ENCODE measurements around the gene SORCS1.
"Not testable (repeated sequence)": the region's sequence is repeated elsewhere in the genome, so short reads cannot be mapped to it uniquely, and the experiment has no call there.

SORCS1 gene

DNA sequence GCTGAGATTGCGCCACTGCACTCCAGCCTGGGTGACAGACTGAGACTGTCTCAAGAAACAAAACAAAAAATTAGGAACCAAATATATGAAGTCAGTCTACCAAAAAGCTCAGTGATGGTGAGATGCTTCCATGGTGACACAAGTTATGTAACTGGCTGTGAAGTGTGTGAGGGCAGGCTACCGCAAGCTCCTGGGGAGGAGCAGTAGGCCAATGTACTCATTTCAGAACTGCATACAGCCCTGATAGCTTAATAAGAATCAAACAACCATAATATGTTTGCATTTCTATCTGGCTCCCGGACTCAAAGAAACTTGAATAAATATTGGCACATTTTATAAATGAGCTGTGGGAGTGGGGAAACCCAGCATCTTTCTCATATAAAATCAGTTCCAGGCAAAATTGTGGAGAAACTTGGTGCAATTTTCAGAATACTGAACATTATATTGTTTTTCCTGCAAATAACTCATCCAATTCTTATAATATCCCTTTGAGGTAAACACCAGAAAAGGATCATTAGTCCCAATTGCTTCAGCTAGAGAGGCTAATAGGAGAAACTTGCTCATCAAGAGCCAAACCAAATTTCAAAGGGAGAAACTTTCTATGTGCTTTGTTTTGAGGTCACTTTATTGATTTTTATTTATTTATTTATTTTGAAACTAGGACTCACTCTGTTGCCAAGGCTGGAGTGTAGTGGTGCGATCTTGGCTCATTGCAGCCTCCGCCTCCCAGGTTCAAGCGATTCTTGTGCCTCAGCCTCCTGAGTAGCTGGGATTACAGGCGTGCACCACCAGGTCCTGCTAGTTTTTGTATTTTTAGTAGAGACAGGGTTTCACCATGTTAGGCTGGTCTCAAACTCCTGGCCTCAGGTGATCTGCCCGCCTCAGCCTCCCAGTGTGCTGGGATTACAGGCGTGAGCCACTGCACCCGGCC lies 127.0 kb downstream of the SORCS1 start:
- no peak for DNase-seq

DNA sequence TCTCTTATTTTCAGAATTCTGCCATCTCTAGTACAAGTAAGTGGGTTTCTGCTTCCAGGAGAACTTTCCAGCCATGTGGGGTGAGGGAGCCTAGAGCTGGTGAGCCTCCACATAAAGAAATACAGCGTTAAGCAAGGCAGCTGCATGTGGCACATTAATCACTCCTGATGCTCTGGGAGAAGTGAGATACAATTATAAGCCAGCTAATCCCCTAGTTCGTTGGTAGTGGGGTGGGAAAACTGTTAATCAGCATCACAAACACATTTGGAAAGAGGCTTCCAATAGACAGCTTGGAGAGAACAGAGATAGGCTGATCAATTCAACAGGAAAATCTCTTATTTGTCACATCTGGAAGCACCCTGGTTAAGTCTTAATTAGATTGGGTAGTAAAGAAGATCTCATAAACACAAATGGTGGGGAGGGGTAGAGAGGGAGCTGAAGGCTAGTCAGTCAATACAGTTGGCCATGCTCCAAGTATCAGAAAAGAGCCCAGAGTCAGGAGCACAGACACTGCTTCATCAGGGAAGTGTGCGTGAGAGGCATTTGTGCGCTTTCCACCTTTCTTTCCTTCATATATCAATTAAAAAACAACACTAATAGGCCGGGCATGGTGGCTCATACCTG lies 130.6 kb downstream of the SORCS1 start:
- DNase-seq = no peak

DNA sequence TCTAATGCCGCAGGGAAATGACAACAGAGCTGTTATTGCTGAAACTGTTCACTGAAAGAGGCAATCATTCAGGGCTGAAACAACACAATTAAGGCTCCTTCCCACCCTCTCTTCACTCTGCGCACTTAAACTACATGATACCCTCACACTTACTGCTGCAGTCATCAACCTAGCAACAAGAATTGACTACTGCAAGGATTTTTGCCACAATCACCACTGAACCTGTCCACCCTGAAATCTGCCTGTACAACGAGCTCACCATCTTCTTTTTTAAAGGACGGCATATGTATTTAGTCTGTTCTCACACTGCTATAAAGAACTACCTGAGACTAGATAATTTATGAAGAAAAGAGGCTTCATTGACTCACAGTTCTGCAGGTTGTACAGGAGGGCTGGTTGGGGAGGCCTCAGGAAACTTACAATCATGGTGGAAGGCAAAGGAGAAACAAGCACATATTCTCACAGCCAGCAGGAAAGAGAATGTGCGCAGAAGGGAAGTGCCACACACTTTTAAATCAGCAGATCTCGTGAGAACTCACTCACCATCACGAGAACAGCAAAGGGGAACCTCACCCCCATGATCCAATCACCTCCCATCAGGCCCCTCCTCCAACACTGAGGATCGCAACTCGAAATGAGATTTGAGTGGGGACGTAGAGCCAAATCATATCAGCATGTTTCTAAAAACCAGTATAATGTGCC lies 131.7 kb downstream of the SORCS1 start:
- no peak for DNase-seq

DNA sequence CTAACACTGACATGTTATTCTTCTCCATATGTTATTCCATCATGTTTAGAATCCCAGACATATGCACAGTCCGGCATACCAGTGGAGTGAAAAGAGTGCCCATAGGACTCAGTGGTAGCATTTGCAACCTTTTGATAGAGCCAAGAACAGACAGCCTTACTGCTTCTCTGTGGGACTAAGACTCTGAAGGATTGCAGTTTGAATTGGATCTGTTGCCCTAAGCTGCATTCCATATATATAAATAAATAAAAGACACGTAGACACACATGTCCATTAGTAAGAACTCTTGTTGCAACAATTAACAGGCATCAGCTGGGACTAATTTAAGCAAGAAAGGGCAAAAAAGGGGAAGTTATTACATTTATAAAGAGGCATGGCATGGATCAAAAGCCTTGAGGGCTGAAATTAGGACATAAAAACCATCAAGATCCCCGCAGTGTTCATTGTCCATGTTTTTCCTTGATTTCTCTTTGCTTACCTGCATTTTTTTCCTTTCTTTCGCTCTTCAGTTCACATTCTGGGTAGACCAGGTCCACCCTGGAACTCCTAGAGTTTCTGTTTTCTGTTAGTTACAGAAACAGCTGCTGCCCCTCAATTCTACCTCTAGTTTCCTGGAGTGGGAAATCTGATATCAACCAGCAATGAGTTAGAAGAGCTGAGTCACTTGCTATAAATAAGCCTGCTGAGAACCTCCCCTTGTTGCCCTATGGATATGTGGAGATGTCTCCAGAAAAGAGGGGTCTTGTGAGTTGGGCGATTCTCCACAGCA lies 132.4 kb downstream of the SORCS1 start:
- no peak for DNase-seq

DNA sequence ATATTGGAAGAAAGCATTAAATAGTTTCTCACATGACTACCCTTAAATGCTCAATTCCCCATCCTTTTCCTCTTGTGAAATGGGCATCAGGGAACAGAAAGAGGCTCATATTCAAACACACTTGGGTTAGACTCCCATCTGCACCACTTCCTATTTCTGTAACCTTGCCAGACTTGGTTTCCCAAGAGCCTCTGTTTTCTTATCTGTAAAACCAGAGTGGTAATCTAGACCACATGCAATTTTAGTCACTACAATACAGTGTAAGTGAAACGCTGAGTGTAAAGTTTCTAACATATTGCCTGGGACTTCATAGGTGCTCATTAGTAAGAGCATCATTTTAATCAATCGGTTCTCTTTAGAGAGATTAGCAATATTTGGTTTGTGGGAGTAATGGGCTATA lies 136.3 kb downstream of the SORCS1 start:
- no peak for DNase-seq

DNA sequence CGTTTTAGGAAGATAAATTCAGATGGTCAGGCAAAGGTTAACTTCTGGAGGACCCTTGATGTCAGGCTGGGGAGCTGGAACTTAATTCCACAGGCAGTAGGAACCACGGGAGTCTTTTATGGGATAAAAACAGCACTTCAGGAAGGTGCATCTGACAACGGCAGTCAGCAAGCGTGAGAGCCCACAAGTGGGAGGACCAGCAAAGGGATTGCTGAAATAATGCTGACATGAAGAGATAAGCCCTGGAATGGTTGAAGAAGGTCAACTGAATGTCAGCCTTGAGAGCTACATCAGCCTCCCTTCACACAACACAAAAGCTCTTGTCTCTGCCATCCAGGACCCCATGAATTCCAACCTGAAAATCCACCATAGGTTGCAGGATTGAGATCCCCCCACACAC lies 138.8 kb downstream of the SORCS1 start:
- DNase-seq = no peak

DNA sequence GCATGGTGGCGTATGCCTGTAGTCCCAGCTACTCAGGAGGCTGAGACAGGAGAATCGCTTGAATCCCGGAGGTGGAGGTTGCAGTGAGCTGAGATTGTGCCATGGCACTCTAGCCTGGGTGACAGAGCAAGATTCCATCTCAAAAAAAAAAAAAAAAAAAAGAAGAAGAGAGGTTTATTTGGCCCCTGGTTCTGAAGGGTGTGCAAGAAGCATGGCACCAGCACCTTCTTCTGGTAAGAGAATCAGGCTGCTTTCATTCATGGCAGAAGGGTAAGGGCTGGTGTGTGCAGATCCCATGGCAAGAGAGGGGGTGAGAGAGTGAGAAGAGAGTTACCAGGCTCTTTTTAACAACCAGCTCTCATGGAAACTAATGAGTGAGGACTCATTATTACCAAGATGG lies 140.5 kb downstream of the SORCS1 start:
- DNase-seq = not testable (repeated sequence)

DNA sequence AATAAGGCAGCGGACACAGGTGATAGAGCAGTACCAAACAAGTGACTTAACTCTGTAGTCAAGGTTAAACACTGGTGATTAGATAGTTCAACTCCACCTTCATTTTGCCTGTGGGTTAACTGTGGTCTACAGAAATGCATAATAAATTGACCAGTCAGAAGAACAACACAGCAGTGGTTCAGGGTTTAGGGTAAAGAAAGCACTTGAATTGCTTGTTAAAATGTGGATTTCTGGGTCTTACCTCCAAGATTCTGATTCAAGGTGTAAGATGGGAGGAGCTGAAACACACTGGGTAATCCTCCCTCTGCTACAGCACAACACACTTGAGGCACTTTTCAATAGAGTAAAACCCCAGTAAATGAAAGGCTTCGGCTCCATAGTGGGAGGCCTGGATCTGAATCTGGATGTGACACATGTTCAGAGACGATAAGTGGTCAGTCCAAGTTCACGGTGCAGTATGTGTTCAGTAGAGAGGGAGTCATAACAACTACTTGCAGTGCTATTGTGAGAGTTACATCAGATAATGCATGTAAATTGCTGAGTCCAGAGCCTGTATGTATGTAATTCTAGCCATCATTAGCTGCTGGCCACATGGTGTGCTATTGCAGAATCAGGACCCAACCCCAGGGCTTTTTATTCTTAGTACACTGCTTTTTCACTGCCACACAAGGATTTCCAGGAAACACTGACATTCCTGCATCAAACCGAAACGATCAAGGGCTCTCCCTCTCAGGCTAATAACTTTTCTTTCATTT lies 141.7 kb downstream of the SORCS1 start:
- DNase-seq = no peak

DNA sequence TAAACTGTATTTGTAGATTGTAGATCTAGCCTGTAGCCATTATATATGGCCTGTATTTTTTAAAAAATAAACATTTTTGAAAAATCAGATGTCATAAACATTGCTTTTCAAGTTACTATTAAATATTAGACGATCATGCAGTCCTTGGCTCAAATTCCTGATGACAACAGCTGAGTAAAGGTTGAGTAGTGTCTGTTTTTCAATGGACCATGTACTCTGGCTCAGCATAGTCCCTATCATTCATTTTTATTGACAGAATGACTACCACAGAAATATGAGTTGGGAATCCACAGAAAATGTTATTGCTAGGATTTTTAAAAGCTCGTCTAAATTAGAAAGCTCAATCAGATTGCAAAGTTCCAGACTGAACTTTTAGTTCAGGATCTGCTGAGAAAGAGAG lies 145.4 kb downstream of the SORCS1 start:
- DNase-seq = no peak

DNA sequence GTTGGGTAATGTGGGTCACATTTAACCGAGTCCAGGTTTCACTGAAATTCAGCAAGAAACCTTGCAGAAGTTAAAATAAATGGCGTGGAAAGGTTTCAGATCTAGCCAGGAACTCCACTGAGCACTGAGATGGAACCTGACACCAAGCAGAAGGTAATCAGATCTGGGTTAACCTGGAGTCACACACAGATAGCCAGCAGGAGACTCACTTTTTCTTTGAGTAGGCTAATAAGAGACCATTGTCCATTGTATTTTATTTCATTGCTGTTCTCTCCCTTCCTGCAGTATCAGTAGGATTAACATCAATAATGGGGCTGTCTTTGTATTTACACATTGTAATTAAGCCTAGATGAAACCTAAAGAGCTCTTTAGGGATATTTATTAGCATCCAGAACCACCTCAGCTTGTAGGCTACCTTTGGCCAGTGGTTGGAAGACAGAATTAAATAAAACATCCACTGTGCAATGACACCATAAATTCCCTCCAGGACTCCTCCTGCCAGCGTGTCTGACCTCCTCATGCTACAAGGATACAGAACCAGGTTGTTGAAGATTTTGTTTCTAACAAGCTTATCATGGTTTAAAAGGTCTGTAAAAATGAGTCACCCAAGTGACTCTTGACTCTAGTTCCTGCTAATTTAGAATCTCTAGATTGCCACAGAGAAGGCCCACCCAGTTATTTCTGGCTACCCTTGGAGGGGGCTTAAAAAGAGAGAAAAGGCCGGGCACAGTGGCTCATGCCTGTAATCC lies 151.1 kb downstream of the SORCS1 start:
- DNase-seq = no peak

DNA sequence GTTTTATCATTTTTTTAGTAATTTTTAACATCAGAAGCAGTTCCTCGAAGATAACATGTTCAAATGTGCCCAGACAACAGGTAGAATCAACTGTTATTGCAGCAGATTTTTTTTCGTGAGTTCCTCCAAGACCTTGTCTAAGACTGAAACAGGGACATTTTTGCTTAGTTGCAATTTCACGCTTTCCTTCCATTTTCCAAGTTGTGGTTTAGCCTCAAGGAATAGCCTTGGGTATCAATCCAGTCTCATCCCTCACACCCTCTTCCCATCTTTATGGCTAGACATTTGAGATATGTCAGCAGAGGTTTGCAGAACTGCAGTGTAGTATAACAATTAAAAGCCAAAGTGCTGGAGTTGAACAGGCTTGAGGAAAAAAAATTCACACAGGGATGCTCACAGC lies 152.5 kb downstream of the SORCS1 start:
- no peak for DNase-seq

DNA sequence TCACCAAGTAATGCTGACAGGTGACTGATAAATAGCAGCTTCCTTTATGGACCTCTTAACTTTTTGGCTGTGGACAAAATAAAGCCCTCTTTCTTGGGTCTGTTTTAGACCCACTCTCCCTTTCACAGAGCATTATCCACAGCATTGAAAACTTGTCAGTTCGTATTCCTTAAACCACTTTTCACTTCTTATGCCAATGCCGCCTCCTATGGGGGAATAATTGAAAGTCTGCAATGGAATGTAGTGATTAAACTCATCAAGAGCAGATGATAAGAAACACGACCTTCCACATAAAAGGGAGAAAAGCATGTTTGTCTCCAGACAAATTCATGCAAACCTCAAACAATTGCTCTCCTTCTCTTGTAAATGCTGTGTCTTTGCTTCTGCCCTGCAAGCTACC lies 153.4 kb downstream of the SORCS1 start:
- DNase-seq = no peak

DNA sequence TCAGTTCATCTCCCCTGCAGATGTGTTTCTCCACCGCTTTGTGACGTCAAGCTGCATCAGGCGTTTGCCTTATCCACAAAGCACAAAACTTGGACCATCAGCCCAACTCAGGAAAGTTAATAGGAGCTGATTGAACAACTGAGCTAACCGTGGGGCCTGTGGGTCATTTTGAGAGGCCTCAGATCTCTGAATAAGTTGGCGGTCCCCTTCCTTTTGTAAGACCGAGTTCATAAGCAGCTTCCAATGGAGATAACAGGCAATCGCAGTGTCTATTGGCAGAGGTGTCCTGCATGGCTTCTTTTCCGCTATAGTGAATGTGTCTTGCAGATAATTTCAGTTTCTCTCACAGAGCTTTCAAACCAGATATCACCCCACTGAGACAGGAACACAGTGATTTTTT lies 154.0 kb downstream of the SORCS1 start:
- DNase-seq = no peak

DNA sequence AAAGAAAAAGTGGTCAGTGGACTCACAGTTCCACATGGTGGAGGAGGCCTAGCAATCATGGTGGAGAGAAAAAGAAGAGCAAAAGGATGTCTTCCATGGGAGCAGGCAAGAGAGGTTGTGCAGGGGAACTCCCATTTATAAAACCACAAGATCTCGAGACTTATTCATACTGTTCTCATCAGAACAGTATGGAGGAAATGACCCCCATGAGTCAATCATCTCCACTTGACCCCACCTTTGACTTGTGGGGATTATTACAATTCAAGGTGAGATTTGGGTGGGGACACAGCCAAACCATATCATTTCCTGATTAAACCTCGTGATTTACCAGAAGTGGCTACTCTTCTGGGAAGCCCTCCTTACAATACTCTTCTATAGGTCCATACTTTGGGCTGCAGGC lies 160.1 kb downstream of the SORCS1 start:
- DNase-seq = no peak

DNA sequence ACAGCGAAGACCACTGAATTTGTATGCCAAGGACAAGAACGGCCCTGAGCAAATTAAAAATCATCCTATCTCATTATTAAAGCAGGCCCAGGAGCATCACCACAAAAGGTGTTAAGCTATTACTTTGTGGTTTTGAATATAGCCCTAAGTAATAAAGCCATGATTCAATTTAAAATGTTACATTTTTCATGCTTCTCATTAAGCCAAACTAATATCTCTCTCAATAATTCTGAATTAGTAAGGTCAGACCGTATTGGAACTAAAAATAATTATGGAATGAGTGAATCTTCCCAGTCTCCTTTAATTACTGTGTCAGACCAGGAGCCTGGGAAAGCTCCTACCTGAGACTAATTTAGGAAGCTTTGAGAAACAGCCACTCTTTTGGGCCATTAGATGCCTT lies 162.4 kb downstream of the SORCS1 start:
- no peak for DNase-seq

DNA sequence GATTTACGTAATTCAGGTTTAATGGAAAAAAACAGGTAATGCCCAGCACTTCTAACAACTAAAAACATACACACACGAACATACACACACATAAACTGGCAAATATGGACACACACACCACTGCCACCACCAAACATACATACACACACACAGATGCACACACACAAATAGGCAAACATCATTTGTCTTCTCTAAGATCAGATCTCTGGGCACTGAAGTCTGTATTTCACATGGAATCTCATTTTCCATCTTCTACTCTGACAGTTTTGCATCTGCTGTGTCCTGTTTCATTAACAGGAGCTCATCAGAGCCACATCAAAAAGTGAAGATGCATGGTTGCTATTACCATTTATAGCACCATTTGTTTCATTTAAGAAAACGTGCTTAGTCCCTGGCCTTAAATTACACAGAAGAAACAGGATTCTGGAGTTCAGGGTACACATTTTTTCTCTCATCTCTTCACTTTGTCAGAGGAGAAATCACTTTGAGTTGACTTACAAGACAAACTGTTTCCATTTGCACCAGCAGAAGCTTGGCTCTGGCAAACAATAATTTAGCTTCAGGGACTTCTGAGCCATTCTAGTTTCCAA lies 165.3 kb downstream of the SORCS1 start:
- DNase-seq = no peak

DNA sequence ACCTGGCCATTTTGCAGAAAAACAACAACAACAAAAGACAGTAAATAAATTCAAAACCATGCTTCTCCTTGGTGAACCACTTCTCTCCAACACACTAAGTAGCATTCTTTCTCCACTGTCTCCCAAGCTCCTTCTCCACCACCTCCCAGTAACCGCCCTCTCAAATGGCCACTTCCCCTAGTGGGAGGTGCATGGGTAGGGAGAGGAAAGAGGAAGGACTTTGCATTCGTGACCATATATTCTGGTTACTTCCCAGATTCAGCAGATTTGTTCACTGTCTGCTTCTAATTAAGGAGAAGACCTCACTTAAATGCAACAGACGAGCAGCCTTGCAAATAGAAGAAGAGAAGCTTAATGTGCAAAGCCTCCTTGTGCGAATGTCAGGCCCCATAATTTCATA lies 166.8 kb downstream of the SORCS1 start:
- DNase-seq = no peak

DNA sequence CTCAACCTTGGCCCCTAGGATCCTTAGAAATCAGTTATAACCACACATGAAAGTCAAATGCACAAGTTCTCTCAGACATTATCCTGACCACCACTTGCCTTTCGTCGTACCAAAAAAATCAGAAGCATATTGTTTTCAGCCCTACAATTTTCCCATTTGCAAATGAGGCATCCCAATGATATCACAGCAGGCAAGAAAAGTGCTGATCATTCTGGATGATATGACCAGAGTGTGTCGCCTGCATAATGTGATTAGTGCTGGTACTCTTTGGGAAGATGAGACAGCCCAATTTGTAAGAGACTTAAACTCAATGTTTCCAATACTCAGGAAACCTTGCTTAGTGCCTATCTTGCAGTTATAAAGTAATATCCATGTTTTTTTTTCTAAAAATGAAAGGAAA lies 168.0 kb downstream of the SORCS1 start:
- DNase-seq = no peak

DNA sequence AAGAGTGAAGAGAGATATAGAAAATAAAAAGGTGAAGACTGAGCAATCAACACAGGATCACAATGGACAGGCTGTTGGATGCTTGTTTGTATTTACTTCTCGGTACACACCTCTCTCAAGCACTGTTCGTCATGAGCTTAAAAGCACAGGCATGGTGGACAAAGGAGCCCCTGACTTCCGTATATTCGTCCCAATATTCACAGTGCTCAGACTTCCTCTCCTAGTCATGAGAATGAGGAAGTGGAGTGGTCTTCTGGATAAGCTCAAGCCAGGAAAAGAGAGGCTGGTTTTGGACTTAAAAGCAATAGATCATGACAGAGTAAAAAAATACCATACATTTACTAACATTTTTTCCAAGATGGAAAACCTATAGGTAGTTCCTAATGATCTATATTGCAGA lies 172.5 kb downstream of the SORCS1 start:
- DNase-seq = no peak

DNA sequence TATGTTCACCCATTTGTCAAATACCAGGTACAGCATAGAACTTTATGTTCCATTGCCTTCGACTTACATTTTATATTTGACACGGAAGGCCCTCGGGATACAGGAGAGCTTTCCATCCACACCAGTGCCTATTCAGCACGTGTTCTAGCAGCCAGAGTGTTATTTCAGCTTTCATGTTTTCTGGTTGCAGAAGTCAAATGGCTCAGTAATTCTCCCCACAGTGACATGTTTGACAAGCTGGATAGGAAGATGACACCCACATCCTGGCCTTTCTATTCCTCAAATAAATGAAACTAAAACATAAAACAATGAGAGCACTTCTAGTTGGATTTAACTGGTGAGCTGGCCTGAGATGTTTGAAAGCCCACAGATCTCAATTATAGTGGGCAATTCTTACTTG lies 173.4 kb downstream of the SORCS1 start:
- no peak for DNase-seq

DNA sequence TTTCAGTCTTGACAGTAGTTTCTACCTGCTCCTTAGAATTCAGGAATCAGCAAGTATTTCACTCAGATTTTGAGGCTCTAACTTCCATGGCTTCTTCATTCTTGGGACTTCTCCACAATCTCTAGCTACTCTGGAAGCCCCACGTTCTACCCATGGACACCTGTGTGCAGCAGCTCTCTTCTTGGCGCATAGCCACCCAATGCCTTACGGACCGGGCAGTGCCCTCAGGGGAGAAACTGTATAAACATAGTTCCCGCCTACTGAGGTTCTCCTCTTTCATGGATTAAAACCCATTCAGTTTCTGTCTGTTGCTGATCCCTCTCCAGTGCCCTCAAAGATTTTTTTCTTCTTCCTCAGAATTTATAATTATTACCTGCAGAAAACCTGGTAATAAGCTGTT lies 177.1 kb downstream of the SORCS1 start:
- DNase-seq = no peak
